ENCODE measurements around the gene TCF7.

- TF ChIP-seq CTCF (IDR thresholded peaks at IDR 0.05): no peak
- no peak for TF ChIP-seq POLR2A (IDR thresholded peaks at IDR 0.05)
- no peak for TF ChIP-seq EP300 (IDR thresholded peaks at IDR 0.05)
- no peak for TF ChIP-seq POLR2AphosphoS5 (IDR thresholded peaks at IDR 0.05)
Observed at GRCh38 chr5:134131578-134132350, 17.3 kb downstream of the TCF7 start.
